PC-3 (cell line): ENCODE results near the gene GP2. TPM values are rescaled to one million over a fixed set of nuclear protein-coding genes. Genes with fewer than 3 reads are reported as not detected.

Experiments used
- ATAC-seq: fragments of 200-7000 bp; cut with Tn5 transposase; 2 replicates; pipeline ENCODE4 v1.9.1; 2020; ENCODE audit warnings: mild to moderate bottlenecking, moderate library complexity
- BruUV-seq: library from RNA; stranded (reverse); fragments of 400-500 nt; replicated peaks from 2 replicates; lab custom pipeline; 2021; lab: Mats Ljungman, UMichigan
- CTCF ChIA-PET: fragments of 300-600 bp; sonication (Branson Sonifier 250); formaldehyde crosslinking; loops from one replicate; lab custom pipeline; 2022; ENCODE audit warnings: antibody characterized with exemption; lab: Charles Lee
- POLR2A ChIA-PET: fragments of 300-600 bp; sonication (Branson Sonifier 250); formaldehyde crosslinking; loops from one replicate; lab custom pipeline; 2022; ENCODE audit warnings: antibody characterized with exemption; ENCODE audit not compliant: unreplicated experiment; lab: Charles Lee
- DNase-seq: peaks from one replicate; pipeline ENCODE4 v3.0.0-alpha.2; 2015
- H2AFZ ChIP-seq: fragments of 300-600 bp; sonication (generic); 2 replicates; pipeline ENCODE4 v1.6.0; 2016; ENCODE audit warnings: antibody characterized with exemption, low read length
- H3F3A ChIP-seq: fragments of 300-600 bp; sonication (generic); one replicate; pipeline ENCODE4 v1.6.0; 2017; ENCODE audit warnings: antibody characterized with exemption, low read length, control low read depth, mild to moderate bottlenecking; ENCODE audit not compliant: unreplicated experiment
- H3K27ac ChIP-seq: fragments of 300-600 bp; sonication (generic); 2 replicates; pipeline ENCODE4 v1.5.1; 2016; ENCODE audit warnings: mild to moderate bottlenecking, low read length
- H3K27me3 ChIP-seq: fragments of 300-600 bp; sonication (generic); 2 replicates; pipeline ENCODE4 v1.6.1; 2016; ENCODE audit warnings: low read length, mixed read lengths
- H3K36me3 ChIP-seq: fragments of 300-600 bp; sonication (generic); 2 replicates; pipeline ENCODE4 v1.6.1; 2016; ENCODE audit warnings: low read depth, mixed run types, low read length, mixed read lengths
- H3K4me1 ChIP-seq: fragments of 300-600 bp; sonication (generic); 2 replicates; pipeline ENCODE4 v1.5.1; 2016; ENCODE audit warnings: low read length; ENCODE audit not compliant: insufficient read depth
- H3K4me2 ChIP-seq: fragments of 300-600 bp; sonication (generic); 2 replicates; pipeline ENCODE4 v1.6.0; 2016; ENCODE audit warnings: low read length
- H3K4me3 ChIP-seq: fragments of 300-600 bp; sonication (generic); 2 replicates; pipeline ENCODE4 v1.5.1; 2016; ENCODE audit warnings: mild to moderate bottlenecking, low read length, mixed read lengths
- H3K79me2 ChIP-seq: fragments of 300-600 bp; sonication (generic); 2 replicates; pipeline ENCODE4 v1.6.1; 2017; ENCODE audit warnings: low read length, mixed read lengths
- H3K9ac ChIP-seq: fragments of 300-600 bp; sonication (generic); 2 replicates; pipeline ENCODE4 v1.6.0; 2016; ENCODE audit warnings: mild to moderate bottlenecking, low read length
- H3K9me2 ChIP-seq: fragments of 300-600 bp; sonication (generic); replicated peaks from 2 replicates; pipeline ENCODE4 v1.6.1; 2016; ENCODE audit warnings: mixed run types, low read length, mixed read lengths
- H3K9me3 ChIP-seq: fragments of 300-600 bp; sonication (generic); 2 replicates; pipeline ENCODE4 v1.6.1; 2016; ENCODE audit warnings: low read length, mixed read lengths
- H4K20me1 ChIP-seq: fragments of 300-600 bp; sonication (generic); 2 replicates; pipeline ENCODE4 v1.6.1; 2016; ENCODE audit warnings: low read length, mixed read lengths
- EZH2 ChIP-seq: fragments of 300-600 bp; sonication (generic); IDR thresholded peaks from one replicate; pipeline ENCODE4 v1.6.1; 2017; ENCODE audit warnings: antibody characterized with exemption, mild to moderate bottlenecking, low read length; ENCODE audit not compliant: unreplicated experiment
- EZH2phosphoT487 ChIP-seq: fragments of 300-600 bp; sonication (generic); IDR thresholded peaks from 2 replicates; pipeline ENCODE4 v1.6.1; 2018; ENCODE audit warnings: mild to moderate bottlenecking, antibody characterized with exemption, low read length, borderline replicate concordance
- intact Hi-C: fragments of 100-400 bp; cut with micrococcal nuclease; formaldehyde crosslinking; loops from 2 replicates; pipeline ENCODE4 v1.9.0; 2023
- total RNA-seq: library from RNA; depleted of rRNA; stranded (reverse); fragments of >200 nt; gene quantifications from 2 replicates; pipeline ENCODE4 v1.2.3, GENCODE V29; 2014; rRNA removed
- TF ChIP-seq, protein P1 (sequence below): fragments of 300-600 bp; sonication (generic); conservative IDR thresholded peaks from 2 replicates; pipeline ENCODE4 v1.5.1; 2017; ENCODE audit warnings: antibody characterized with exemption, low read depth, mild to moderate bottlenecking, low read length

The GP2 gene
- total RNA-seq, 1 experiment from 2014 or later: not detected

DNA sequence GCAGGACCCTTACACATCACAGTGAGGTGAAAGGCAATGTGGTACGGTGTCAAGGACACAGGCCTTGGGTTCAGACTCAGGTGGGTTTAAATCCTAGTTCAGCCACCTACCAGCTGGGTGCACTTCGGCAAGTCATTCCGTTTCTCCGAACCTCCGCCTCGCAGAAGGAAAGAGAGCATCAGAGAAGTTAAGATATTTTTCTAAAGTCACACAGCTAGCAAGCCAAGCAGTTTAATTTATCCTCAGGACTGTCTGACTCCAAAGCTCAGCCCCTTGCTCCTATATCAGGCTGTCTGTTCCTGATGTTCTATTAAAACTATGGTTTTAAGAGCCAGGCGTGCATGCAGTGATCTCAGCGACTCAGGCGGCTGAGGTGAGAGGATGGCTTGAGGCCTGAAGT lies 65.1 kb downstream of the GP2 start:
- CTCF ChIA-PET: no interaction called here
- no peaks in the 10 kb centered on the region for H3F3A ChIP-seq
- no peaks in the 10 kb centered on the region for H3K9me2 ChIP-seq
- no TSS peak for BruUV-seq
- H3K4me1 ChIP-seq: no peaks in the 10 kb centered on the region
- no peak overlapping the region for H3K4me2 ChIP-seq
- H3K79me2 ChIP-seq: no peaks in the 10 kb centered on the region
- no peak for ATAC-seq
- no peaks in the 10 kb centered on the region for H3K9me3 ChIP-seq
- H3K36me3 ChIP-seq: no peaks in the 10 kb centered on the region
- no peak for DNase-seq
- no peaks in the 10 kb centered on the region for H3K27me3 ChIP-seq
- intact Hi-C loops: no loop called here
- no peak overlapping the region for H2AFZ ChIP-seq
- no peak for TF ChIP-seq EZH2phosphoT487
- TF ChIP-seq, protein P1, sequence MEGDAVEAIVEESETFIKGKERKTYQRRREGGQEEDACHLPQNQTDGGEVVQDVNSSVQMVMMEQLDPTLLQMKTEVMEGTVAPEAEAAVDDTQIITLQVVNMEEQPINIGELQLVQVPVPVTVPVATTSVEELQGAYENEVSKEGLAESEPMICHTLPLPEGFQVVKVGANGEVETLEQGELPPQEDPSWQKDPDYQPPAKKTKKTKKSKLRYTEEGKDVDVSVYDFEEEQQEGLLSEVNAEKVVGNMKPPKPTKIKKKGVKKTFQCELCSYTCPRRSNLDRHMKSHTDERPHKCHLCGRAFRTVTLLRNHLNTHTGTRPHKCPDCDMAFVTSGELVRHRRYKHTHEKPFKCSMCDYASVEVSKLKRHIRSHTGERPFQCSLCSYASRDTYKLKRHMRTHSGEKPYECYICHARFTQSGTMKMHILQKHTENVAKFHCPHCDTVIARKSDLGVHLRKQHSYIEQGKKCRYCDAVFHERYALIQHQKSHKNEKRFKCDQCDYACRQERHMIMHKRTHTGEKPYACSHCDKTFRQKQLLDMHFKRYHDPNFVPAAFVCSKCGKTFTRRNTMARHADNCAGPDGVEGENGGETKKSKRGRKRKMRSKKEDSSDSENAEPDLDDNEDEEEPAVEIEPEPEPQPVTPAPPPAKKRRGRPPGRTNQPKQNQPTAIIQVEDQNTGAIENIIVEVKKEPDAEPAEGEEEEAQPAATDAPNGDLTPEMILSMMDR: no peak
- TF ChIP-seq EZH2: no peak
- POLR2A ChIA-PET: no interaction called here
- no peak overlapping the region for H3K9ac ChIP-seq
- H3K4me3 ChIP-seq: no peak overlapping the region
- H4K20me1 ChIP-seq: no peaks in the 10 kb centered on the region
- H3K27ac ChIP-seq: no peak overlapping the region

DNA sequence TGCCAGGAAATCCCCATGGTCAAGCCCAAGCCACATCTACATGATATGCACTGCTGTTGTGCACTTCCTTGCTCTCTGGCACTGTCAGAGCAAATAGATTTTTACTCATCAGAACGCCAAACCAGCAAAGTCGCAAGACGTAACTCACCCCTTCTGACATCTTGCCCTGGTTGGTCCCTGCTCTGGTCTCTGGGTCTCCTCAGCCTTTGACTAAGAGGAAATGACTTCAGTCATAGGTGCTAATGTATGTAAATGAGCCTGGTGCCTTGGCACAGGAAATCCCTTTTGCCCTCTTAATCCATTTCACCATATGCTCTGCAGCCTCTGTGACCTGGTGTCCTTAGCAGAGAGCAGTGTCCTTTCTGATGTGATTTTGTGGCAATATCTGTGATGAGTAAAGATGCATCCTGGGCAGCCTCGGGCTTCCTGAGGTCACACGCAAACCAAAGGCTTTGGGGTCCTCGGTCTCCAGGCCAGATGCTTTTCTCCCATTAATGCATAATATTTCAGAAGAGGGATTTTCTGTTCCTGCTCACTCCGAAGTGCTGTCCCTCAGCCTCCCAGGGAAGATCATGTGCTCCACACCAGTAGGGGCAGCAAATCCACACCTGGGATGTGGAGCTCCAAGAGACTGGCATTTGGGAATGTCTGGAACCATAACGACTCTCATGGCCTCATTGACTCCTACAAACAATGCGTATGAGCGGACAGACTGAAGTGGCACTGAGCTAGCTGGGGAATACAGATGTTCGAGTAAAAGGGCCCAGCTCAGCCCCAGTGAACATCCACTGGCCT lies 66.9 kb downstream of the GP2 start:
- DNase-seq (no peak), ATAC-seq (no peak)
- intact Hi-C loops: no loop called here
- Histone ChIP-seq H4K20me1 (no peaks in the 10 kb centered on the region), H2AFZ (no peak overlapping the region), H3K9me3 (no peaks in the 10 kb centered on the region), H3K79me2 (no peaks in the 10 kb centered on the region), H3K27me3 (no peaks in the 10 kb centered on the region), H3K27ac (no peak overlapping the region), H3K4me1 (no peaks in the 10 kb centered on the region), H3K4me2 (no peak overlapping the region), H3K9me2 (no peaks in the 10 kb centered on the region), H3F3A (no peaks in the 10 kb centered on the region), H3K36me3 (no peaks in the 10 kb centered on the region), H3K4me3 (no peak overlapping the region), H3K9ac (no peak overlapping the region)
- no peak for TF ChIP-seq EZH2
- TF ChIP-seq, protein P1: no peak
- TF ChIP-seq EZH2phosphoT487: no peak
- CTCF ChIA-PET: no interaction called here
- POLR2A ChIA-PET: no interaction called here
- no TSS peak for BruUV-seq

Other genes with a start within 250 kb of the GP2 start
- gene UMOD, start 25.2 kb upstream of the GP2 start, total RNA-seq: not detected in 2 replicates
- not detected in 2 replicates for gene PDILT, start 77.2 kb upstream of the GP2 start, total RNA-seq
- gene ACSM5, start 82.0 kb upstream of the GP2 start, total RNA-seq: not detected in 2 replicates
- not detected in 2 replicates for gene ACSM2A, start 124.0 kb upstream of the GP2 start, total RNA-seq
- not detected in 2 replicates for gene ACSM2B, start 248.9 kb upstream of the GP2 start, total RNA-seq